ENCODE results near the gene SLC39A9.

GRCh38 chr14:69375722-69376121 lies 22.8 kb upstream of the SLC39A9 start:
- TF ChIP-seq ZNF274 (IDR thresholded peaks at IDR 0.05; ENCODE audit: low read depth, low read length) (no peak), YY1 (IDR thresholded peaks at IDR 0.05; ENCODE audit: insufficient read depth, insufficient read length) (no peak)
